Measurements from ENCODE around the gene LIPC.

LIPC gene

GRCh38 chr15:58458076-58458475 is 26.3 kb downstream of the LIPC start:
- H3K4me1 ChIP-seq (ENCODE audit: low read length): peaks cover 49% of the 10 kb centered on the region
- no peaks in the 10 kb centered on the region for H3K36me3 ChIP-seq (replicated peaks; ENCODE audit: insufficient read depth, low read length)
- no peaks in the 10 kb centered on the region for H3K79me2 ChIP-seq (ENCODE audit: low read length)
- H2AFZ ChIP-seq (ENCODE audit: low read length): no peak overlapping the region
- H3F3A ChIP-seq (ENCODE audit: insufficient read depth, low read length): peaks cover 6% of the 10 kb centered on the region; the same call in 1 of the 2 replicates
- peak overlapping the region; percentile 42 for H3K4me2 ChIP-seq (ENCODE audit: low read depth, low read length)
- no peak overlapping the region for H3K9ac ChIP-seq (ENCODE audit: low read length)
- H4K20me1 ChIP-seq (ENCODE audit: insufficient read depth, low read length): no peaks in the 10 kb centered on the region
- H3K4me3 ChIP-seq (ENCODE audit: low read length): no peak overlapping the region
- H3K9me2 ChIP-seq (replicated peaks; ENCODE audit: insufficient read depth, low read length): no peaks in the 10 kb centered on the region
- no peaks in the 10 kb centered on the region for H3K9me3 ChIP-seq (replicated peaks; ENCODE audit: insufficient read depth, low read length)
- peak; percentile 64 for DNase-seq
- H3K27ac ChIP-seq (ENCODE audit: low read length): peak overlapping the region; percentile 14; the same call in 1 of the 2 replicates
- no peak for TF ChIP-seq EZH2phosphoT487 (IDR thresholded peaks at IDR 0.05; ENCODE audit: low read length)
- no peak for TF ChIP-seq EZH2 (optimal IDR thresholded peaks at IDR 0.05; ENCODE audit: low read depth, low read length)
- TF ChIP-seq, protein P1, sequence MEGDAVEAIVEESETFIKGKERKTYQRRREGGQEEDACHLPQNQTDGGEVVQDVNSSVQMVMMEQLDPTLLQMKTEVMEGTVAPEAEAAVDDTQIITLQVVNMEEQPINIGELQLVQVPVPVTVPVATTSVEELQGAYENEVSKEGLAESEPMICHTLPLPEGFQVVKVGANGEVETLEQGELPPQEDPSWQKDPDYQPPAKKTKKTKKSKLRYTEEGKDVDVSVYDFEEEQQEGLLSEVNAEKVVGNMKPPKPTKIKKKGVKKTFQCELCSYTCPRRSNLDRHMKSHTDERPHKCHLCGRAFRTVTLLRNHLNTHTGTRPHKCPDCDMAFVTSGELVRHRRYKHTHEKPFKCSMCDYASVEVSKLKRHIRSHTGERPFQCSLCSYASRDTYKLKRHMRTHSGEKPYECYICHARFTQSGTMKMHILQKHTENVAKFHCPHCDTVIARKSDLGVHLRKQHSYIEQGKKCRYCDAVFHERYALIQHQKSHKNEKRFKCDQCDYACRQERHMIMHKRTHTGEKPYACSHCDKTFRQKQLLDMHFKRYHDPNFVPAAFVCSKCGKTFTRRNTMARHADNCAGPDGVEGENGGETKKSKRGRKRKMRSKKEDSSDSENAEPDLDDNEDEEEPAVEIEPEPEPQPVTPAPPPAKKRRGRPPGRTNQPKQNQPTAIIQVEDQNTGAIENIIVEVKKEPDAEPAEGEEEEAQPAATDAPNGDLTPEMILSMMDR (IDR thresholded peaks at IDR 0.05; ENCODE audit: low read length): no peak
- no peaks in the 10 kb centered on the region for H3K27me3 ChIP-seq (replicated peaks; ENCODE audit: insufficient read depth, low read length)

DNA sequence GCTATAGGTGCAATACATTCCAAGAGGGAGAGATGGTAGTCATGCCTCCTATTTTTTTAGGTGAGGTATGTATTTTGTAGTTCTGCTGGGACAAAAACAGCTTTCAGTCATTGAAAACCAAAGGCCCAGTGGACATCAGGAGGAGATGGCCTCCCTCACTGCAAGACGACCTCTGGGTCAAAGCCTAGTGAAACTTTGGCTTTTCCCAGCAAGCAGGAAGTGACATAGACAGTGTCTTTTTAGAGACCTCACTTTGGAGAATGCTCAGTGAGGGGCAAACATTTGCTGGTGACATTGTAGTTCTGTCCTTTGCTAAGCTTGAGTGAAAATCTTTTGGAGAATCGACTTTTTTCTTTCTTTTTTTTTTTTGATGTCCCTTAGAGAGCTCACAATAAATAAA is 27.3 kb downstream of the LIPC start:
- TF ChIP-seq EZH2phosphoT487 (IDR thresholded peaks at IDR 0.05; ENCODE audit: low read length) (no peak), EZH2 (optimal IDR thresholded peaks at IDR 0.05; ENCODE audit: low read depth, low read length) (no peak)
- TF ChIP-seq, protein P1 (IDR thresholded peaks at IDR 0.05; ENCODE audit: low read length): no peak
- H3K4me3 ChIP-seq (ENCODE audit: low read length): no peak overlapping the region
- no peak overlapping the region for H3K9ac ChIP-seq (ENCODE audit: low read length)
- no peak for DNase-seq
- H3K36me3 ChIP-seq (replicated peaks; ENCODE audit: insufficient read depth, low read length): no peaks in the 10 kb centered on the region
- no peaks in the 10 kb centered on the region for H3K27me3 ChIP-seq (replicated peaks; ENCODE audit: insufficient read depth, low read length)
- H3K27ac ChIP-seq (ENCODE audit: low read length): no peak overlapping the region
- H2AFZ ChIP-seq (ENCODE audit: low read length): no peak overlapping the region
- H3F3A ChIP-seq (ENCODE audit: insufficient read depth, low read length): peaks cover 14% of the 10 kb centered on the region
- no peaks in the 10 kb centered on the region for H3K79me2 ChIP-seq (ENCODE audit: low read length)
- H3K9me2 ChIP-seq (replicated peaks; ENCODE audit: insufficient read depth, low read length): no peaks in the 10 kb centered on the region
- no peaks in the 10 kb centered on the region for H4K20me1 ChIP-seq (ENCODE audit: insufficient read depth, low read length)
- H3K4me2 ChIP-seq (ENCODE audit: low read depth, low read length): peak overlapping the region; percentile 42; the same call in 1 of the 2 replicates
- peaks cover 54% of the 10 kb centered on the region for H3K4me1 ChIP-seq (ENCODE audit: low read length)
- H3K9me3 ChIP-seq (replicated peaks; ENCODE audit: insufficient read depth, low read length): no peaks in the 10 kb centered on the region

DNA sequence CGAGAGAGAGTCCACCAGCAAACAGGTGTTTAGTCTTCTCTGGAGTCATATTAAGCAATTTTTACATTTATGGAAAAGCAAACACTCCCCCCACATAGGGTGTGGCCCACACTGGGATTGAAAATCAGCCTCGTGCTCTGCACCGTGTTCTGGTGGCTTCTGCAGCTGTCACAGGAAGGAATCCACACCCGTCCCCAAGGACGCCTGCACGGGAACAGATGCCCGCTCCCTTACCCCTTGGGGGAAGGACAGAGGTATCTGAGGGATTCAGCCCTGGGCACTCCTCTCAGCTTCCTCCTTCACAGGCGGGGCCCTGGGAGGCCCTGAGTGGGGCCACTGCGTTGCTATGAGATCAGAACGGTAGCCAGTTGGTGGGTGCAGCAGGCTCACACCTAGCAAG is 27.8 kb downstream of the LIPC start:
- DNase-seq: no peak
- H3K27ac ChIP-seq (ENCODE audit: low read length): no peak overlapping the region
- H2AFZ ChIP-seq (ENCODE audit: low read length): no peak overlapping the region
- H3K4me2 ChIP-seq (ENCODE audit: low read depth, low read length): no peak overlapping the region
- no peaks in the 10 kb centered on the region for H3K36me3 ChIP-seq (replicated peaks; ENCODE audit: insufficient read depth, low read length)
- no peak overlapping the region for H3K9ac ChIP-seq (ENCODE audit: low read length)
- H3K27me3 ChIP-seq (replicated peaks; ENCODE audit: insufficient read depth, low read length): no peaks in the 10 kb centered on the region
- peaks cover 53% of the 10 kb centered on the region for H3K4me1 ChIP-seq (ENCODE audit: low read length)
- H3F3A ChIP-seq (ENCODE audit: insufficient read depth, low read length): peaks cover 18% of the 10 kb centered on the region
- no peaks in the 10 kb centered on the region for H3K9me2 ChIP-seq (replicated peaks; ENCODE audit: insufficient read depth, low read length)
- no peak for TF ChIP-seq EZH2phosphoT487 (IDR thresholded peaks at IDR 0.05; ENCODE audit: low read length)
- TF ChIP-seq, protein P1 (IDR thresholded peaks at IDR 0.05; ENCODE audit: low read length): no peak
- no peak for TF ChIP-seq EZH2 (optimal IDR thresholded peaks at IDR 0.05; ENCODE audit: low read depth, low read length)
- H3K9me3 ChIP-seq (replicated peaks; ENCODE audit: insufficient read depth, low read length): no peaks in the 10 kb centered on the region
- no peak overlapping the region for H3K4me3 ChIP-seq (ENCODE audit: low read length)
- no peaks in the 10 kb centered on the region for H4K20me1 ChIP-seq (ENCODE audit: insufficient read depth, low read length)
- no peaks in the 10 kb centered on the region for H3K79me2 ChIP-seq (ENCODE audit: low read length)
